ENCODE measurements around the gene AGR2. TPM values are rescaled to one million over a fixed set of nuclear protein-coding genes. Genes with fewer than 3 reads are reported as not detected.

Gene AGR2
- total RNA-seq, 1 experiment from 2014 or later: 0.93 TPM

- H3K4me3 ChIP-seq (replicated peaks in 1 of 2; ENCODE audit: low read depth in 1 of 2, low read length in 2 of 2): no peak overlapping the region
- no peak overlapping the region for H3K27ac ChIP-seq (ENCODE audit: low read depth, low read length)
- H3K9me2 ChIP-seq (ENCODE audit: insufficient read depth): no peaks in the 10 kb centered on the region
- ChIA-PET RAD21 (ENCODE audit: low non-redundant PET in 1 of 2, low total read pairs in 2 of 2, uncharacterized antibody in 2 of 2, unreplicated experiment in 2 of 2) (no interaction called here), CTCF (no interaction called here), POLR2A (no interaction called here)
- H2AFZ ChIP-seq (ENCODE audit: low read depth, low read length, poor library complexity, severe bottlenecking): no peak overlapping the region
- no peaks in the 10 kb centered on the region for H3K4me1 ChIP-seq (ENCODE audit: control insufficient read depth in 1 of 2, insufficient read depth in 2 of 2, low read length in 2 of 2)
- no peak overlapping the region for H3K4me2 ChIP-seq (ENCODE audit: low read length)
- no peaks in the 10 kb centered on the region for H3K27me3 ChIP-seq (ENCODE audit: insufficient read depth, low read length)
- no peaks in the 10 kb centered on the region for H3K9me3 ChIP-seq (ENCODE audit: control insufficient read depth in 1 of 2, insufficient read depth in 1 of 2, low read depth in 1 of 2, low read length in 2 of 2)
- DNase-seq (ENCODE audit: low read depth, low spot score): no peak
- no TSS peak for BruUV-seq (replicated peaks)
- no peaks in the 10 kb centered on the region for H3K79me2 ChIP-seq (ENCODE audit: insufficient read depth, low read length)
- no peaks in the 10 kb centered on the region for H4K20me1 ChIP-seq (ENCODE audit: insufficient read depth)
- H3K9ac ChIP-seq (ENCODE audit: low read length): no peak overlapping the region
- ATAC-seq: no peak
- no peak for TF ChIP-seq POLR2A (IDR thresholded peaks at IDR 0.05; ENCODE audit: borderline replicate concordance, extremely low read depth, insufficient read depth, insufficient read length)
- no peak for TF ChIP-seq ZBTB33 (IDR thresholded peaks at IDR 0.05; ENCODE audit: extremely low read depth, insufficient replicate concordance, low read length)
- no peak for TF ChIP-seq POLR2AphosphoS5 (IDR thresholded peaks at IDR 0.05; ENCODE audit: low read depth, low read length)
- no peak for TF ChIP-seq SP1 (IDR thresholded peaks at IDR 0.05; ENCODE audit: low read depth)
- no peak for TF ChIP-seq EGR1 (IDR thresholded peaks at IDR 0.05; ENCODE audit: low read depth)
- no peak for TF ChIP-seq ZFX (IDR thresholded peaks at IDR 0.05)
- TF ChIP-seq RAD21 (IDR thresholded peaks at IDR 0.05; ENCODE audit: low read depth): no peak
- TF ChIP-seq SRF (IDR thresholded peaks at IDR 0.05; ENCODE audit: low read depth): no peak
- TF ChIP-seq ATF3 (IDR thresholded peaks at IDR 0.05): no peak
- no peak for TF ChIP-seq MAX (IDR thresholded peaks at IDR 0.05)
- TF ChIP-seq CTCF (IDR thresholded peaks at IDR 0.05 in 2 of 3, conservative IDR thresholded peaks at IDR 0.05 in 1 of 3; ENCODE audit: borderline replicate concordance in 1 of 3, insufficient read depth in 1 of 3, low read depth in 2 of 3, low read length in 2 of 3): no peak
- no peak for TF ChIP-seq EZH2 (IDR thresholded peaks at IDR 0.05)
- TF ChIP-seq EZH2phosphoT487 (IDR thresholded peaks at IDR 0.05; ENCODE audit: borderline replicate concordance): no peak
- TF ChIP-seq ZNF274 (IDR thresholded peaks at IDR 0.05; ENCODE audit: low read depth, low read length): no peak
- TF ChIP-seq TCF7L2 (IDR thresholded peaks at IDR 0.05; ENCODE audit: borderline replicate concordance, extremely low read depth, insufficient read depth, insufficient read length): no peak
- no peak for TF ChIP-seq CBX3 (IDR thresholded peaks at IDR 0.05; ENCODE audit: low read depth)
- H3K36me3 ChIP-seq (ENCODE audit: control insufficient read depth in 1 of 2, insufficient read depth in 2 of 2, low read length in 2 of 2): no peaks in the 10 kb centered on the region
- intact Hi-C loops (cut with micrococcal nuclease): no loop called here
These were observed 722 bp downstream of the AGR2 start for GRCh38 chr7:16803881-16804673.
